GM10248 (cell line): ENCODE measurements around the gene SLC45A3.

ENCODE experiments used
- CTCF ChIA-PET: fragments of 300-600 bp; sonication (Branson Sonifier 250); formaldehyde crosslinking; extraction: SDS; loops from one replicate; lab custom pipeline; 2021; ENCODE audit warnings: antibody characterized with exemption; lab: Yijun Ruan, JAX
- POLR2A ChIA-PET: fragments of 350-650 bp; sonication (Branson Sonifier 250); formaldehyde crosslinking; extraction: SDS; loops from one replicate; lab custom pipeline; 2020; ENCODE audit warnings: antibody characterized with exemption; lab: Yijun Ruan, JAX
- DNase-seq: peaks from one replicate; pipeline ENCODE4 v3.0.0; 2012; ENCODE audit errors: extremely low spot score
- TF ChIP-seq, protein P1 (sequence below): IDR thresholded peaks from 2 replicates; pipeline ENCODE4 v1.5.1; 2012; ENCODE audit warnings: mild to moderate bottlenecking, low read depth; ENCODE audit errors: extremely low read depth, missing control alignments, control extremely low read depth

The SLC45A3 gene

DNA sequence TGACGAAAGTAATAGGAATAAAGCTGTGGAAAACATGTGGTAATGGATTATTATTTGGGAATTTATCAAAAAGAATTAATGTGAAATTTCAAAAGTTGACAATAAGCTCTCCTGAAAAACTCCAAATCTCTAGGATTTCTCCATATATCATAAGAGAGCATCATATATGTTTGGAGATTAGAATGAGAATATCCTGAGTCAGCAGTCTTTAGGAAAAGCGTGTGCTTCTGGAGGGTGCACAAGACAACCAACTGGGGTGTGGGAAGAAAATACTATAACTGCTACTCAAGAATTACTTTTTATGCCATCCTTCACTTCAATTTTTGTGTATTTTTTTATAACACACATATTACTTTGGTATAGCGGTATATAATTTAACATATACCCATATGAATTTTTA, 68.2 kb downstream of the SLC45A3 start:
- TF ChIP-seq, protein P1, sequence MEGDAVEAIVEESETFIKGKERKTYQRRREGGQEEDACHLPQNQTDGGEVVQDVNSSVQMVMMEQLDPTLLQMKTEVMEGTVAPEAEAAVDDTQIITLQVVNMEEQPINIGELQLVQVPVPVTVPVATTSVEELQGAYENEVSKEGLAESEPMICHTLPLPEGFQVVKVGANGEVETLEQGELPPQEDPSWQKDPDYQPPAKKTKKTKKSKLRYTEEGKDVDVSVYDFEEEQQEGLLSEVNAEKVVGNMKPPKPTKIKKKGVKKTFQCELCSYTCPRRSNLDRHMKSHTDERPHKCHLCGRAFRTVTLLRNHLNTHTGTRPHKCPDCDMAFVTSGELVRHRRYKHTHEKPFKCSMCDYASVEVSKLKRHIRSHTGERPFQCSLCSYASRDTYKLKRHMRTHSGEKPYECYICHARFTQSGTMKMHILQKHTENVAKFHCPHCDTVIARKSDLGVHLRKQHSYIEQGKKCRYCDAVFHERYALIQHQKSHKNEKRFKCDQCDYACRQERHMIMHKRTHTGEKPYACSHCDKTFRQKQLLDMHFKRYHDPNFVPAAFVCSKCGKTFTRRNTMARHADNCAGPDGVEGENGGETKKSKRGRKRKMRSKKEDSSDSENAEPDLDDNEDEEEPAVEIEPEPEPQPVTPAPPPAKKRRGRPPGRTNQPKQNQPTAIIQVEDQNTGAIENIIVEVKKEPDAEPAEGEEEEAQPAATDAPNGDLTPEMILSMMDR: no peak
- POLR2A ChIA-PET: no interaction called here
- no peak for DNase-seq
- CTCF ChIA-PET: interaction anchor here (2.2 to 3.2 kb wide), 3 partner anchors 11 to 20 kb away, joined by 9 to 19 read pairs (median 11); partner anchors contain the start of gene ELK4

DNA sequence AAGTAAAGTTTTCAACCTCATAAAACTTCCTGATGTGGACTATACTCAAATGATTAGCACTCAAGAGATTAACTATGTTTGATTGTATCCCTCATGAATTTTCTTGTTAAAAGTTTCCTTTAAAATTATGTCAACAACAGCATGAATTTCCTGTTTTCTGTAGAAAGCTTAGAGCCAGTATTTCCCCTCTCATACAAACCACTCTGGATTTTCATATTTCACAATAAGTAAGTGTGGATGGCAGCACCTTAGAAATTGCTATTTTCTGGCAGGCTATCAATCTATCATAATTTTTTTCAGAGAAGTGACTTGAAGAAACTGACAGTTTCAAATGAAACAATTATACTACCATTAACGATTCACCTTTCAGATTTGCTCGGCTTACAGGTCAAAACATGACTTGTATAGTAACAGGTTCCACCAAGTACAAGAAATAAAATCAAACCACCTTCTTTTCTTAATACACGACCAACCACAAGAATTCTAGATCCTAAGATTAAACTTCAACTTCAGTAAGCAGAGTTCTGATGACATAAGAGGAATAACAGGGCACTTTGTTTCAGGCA, 69.3 kb downstream of the SLC45A3 start:
- CTCF ChIA-PET: interaction anchor here (3.2 kb wide), 1 partner anchor 19 kb away, joined by 19 read pairs; no protein-coding TSS in a partner anchor
- TF ChIP-seq, protein P1: no peak
- POLR2A ChIA-PET: no interaction called here
- DNase-seq: no peak

DNA sequence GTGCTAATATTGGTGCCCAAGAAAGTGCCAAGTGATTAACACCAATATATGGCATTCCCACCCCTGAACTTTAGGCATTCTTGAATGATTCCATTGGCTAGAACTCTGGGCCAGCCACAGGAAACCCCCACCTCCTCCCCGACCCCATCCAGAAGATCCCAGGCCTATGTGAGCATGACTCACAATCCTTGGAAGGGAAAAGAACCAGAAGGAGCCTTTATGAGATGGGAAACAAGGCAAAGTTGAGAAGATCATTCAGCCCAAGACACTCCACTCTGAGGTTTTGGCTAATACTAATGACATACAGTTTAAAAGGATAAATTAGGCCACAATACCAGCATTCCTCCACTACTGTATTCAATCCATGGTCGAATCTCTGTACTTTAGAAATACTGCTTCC, 70.3 kb downstream of the SLC45A3 start:
- no peak for DNase-seq
- ChIA-PET CTCF (interaction anchor here (6.4 kb wide), 1 partner anchor 18 kb away, joined by 38 read pairs; no protein-coding TSS in a partner anchor), POLR2A (no interaction called here)

More for the DNA sequence above, 70.3 kb downstream of the SLC45A3 start:
- TF ChIP-seq, protein P1: no peak
